OCI-LY1 (cell line): ENCODE data around the gene TMEM178B.

Source experiments
- H2AFZ ChIP-seq: fragments of 200-600 bp; sonication (generic), shearing (Covaris generic); 2 replicates; pipeline ENCODE4 v1.6.0; 2014; ENCODE audit warnings: antibody characterized with exemption, mild to moderate bottlenecking, low read length
- H3F3A ChIP-seq: fragments of 200-600 bp; sonication (generic), shearing (Covaris generic); 2 replicates; pipeline ENCODE4 v1.6.0; 2014; ENCODE audit warnings: mild to moderate bottlenecking, antibody characterized with exemption, low read length, moderate library complexity; ENCODE audit not compliant: insufficient read depth
- H3K27ac ChIP-seq: fragments of 200-600 bp; sonication (generic); 2 replicates; pipeline ENCODE4 v1.5.1; 2014; ENCODE audit warnings: low read length, mixed run types, mild to moderate bottlenecking, low read depth; ENCODE audit not compliant: poor library complexity, severe bottlenecking
- H3K27me3 ChIP-seq: fragments of 200-600 bp; sonication (generic); 2 replicates; pipeline ENCODE4 v1.6.0; 2014; ENCODE audit warnings: antibody characterized with exemption, mild to moderate bottlenecking, low read length, moderate library complexity; ENCODE audit not compliant: insufficient read depth
- H3K36me3 ChIP-seq: fragments of 200-600 bp; sonication (generic); 2 replicates; pipeline ENCODE4 v1.6.1; 2014; ENCODE audit warnings: mild to moderate bottlenecking, antibody characterized with exemption, low read length, moderate library complexity, mixed read lengths; ENCODE audit not compliant: insufficient read depth
- H3K4me1 ChIP-seq: fragments of 200-600 bp; sonication (generic); 2 replicates; pipeline ENCODE4 v1.5.1; 2014; ENCODE audit warnings: mild to moderate bottlenecking, low read length, moderate library complexity; ENCODE audit not compliant: insufficient read depth, severe bottlenecking
- H3K4me2 ChIP-seq: fragments of 200-600 bp; sonication (generic), shearing (Covaris generic); 2 replicates; pipeline ENCODE4 v1.6.1; 2014; ENCODE audit warnings: low read length
- H3K4me3 ChIP-seq: fragments of 200-600 bp; sonication (generic); 2 replicates; pipeline ENCODE4 v1.5.1; 2014; ENCODE audit warnings: low read length, low read depth, mild to moderate bottlenecking, mixed read lengths; ENCODE audit not compliant: poor library complexity, severe bottlenecking
- H3K79me2 ChIP-seq: fragments of 200-600 bp; shearing (Covaris generic); 2 replicates; pipeline ENCODE4 v1.6.1; 2016; ENCODE audit warnings: mixed run types, low read length, mixed read lengths; ENCODE audit not compliant: insufficient read depth
- H3K9ac ChIP-seq: fragments of 200-600 bp; sonication (generic), shearing (Covaris generic); 2 replicates; pipeline ENCODE4 v1.6.1; 2014; ENCODE audit warnings: mild to moderate bottlenecking, low read length, mixed read lengths
- H3K9me2 ChIP-seq: fragments of 200-600 bp; sonication (generic), shearing (Covaris generic); 2 replicates; pipeline ENCODE4 v1.6.1; 2014; ENCODE audit warnings: low read depth, mild to moderate bottlenecking, low read length, mixed read lengths
- H3K9me3 ChIP-seq: fragments of 200-600 bp; shearing (Covaris generic); 2 replicates; pipeline ENCODE4 v1.6.1; 2014; ENCODE audit warnings: low read length, mixed read lengths
- H4K20me1 ChIP-seq: fragments of 200-600 bp; sonication (generic), shearing (Covaris generic); 2 replicates; pipeline ENCODE4 v1.6.0; 2016; ENCODE audit warnings: mild to moderate bottlenecking, low read length; ENCODE audit not compliant: insufficient read depth
- EZH2 ChIP-seq: fragments of 200-600 bp; sonication (generic), shearing (Covaris generic); IDR thresholded peaks from 2 replicates; pipeline ENCODE4 v1.8.0; 2017; ENCODE audit warnings: borderline replicate concordance, mixed run types, mild to moderate bottlenecking, antibody characterized with exemption, low read length, moderate library complexity, mixed read lengths
- TF ChIP-seq, protein P1 (sequence below): fragments of 200-600 bp; sonication (generic), shearing (Covaris generic); IDR thresholded peaks from 2 replicates; pipeline ENCODE4 v1.5.1; 2017; ENCODE audit warnings: mild to moderate bottlenecking, antibody characterized with exemption, low read length, moderate library complexity, mixed read lengths

The TMEM178B gene

DNA sequence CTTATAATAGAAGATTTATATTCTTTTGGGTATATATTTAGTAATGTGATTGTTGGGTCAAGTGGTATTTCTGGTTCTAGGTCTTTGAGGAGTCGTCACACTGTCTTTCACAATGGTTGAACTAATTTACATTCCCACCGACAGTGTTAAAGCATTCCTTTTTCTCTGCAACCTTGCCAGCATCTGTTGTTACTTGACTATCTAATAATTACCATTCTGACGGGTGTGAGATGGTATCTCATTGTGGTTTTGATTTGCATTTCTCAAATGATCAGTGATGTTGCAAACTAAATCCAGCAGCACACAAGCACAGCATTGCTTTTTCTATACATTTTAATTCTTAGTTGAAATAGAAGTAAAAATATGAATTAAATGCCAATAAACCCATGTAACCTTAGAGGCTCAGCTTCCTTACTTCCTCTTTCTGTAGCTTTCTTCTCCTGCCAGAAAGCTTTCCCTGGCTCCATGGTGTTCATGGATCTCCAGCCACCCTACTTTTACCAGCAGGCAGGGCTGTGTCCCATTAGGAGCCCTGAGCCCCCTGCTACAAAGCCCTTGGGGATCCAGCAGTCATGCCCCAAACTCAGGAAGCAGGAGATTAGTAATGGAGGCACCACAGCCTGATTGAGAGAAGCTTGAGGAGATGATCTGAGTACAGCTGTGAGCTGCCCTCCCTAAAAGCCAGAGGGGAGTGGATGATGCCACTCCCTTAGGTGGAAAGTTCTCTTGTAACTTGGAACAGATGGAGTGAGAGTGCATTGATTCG lies 158.6 kb downstream of the TMEM178B start:
- Histone ChIP-seq H3K27me3 (no peaks in the 10 kb centered on the region), H3K9ac (no peak overlapping the region), H3K79me2 (no peaks in the 10 kb centered on the region), H3K4me2 (no peak overlapping the region), H3K9me3 (no peaks in the 10 kb centered on the region), H3F3A (no peaks in the 10 kb centered on the region), H3K36me3 (no peaks in the 10 kb centered on the region), H4K20me1 (no peaks in the 10 kb centered on the region), H3K4me3 (no peak overlapping the region), H3K4me1 (no peaks in the 10 kb centered on the region), H2AFZ (no peak overlapping the region), H3K9me2 (no peaks in the 10 kb centered on the region), H3K27ac (no peak overlapping the region)
- TF ChIP-seq, protein P1, sequence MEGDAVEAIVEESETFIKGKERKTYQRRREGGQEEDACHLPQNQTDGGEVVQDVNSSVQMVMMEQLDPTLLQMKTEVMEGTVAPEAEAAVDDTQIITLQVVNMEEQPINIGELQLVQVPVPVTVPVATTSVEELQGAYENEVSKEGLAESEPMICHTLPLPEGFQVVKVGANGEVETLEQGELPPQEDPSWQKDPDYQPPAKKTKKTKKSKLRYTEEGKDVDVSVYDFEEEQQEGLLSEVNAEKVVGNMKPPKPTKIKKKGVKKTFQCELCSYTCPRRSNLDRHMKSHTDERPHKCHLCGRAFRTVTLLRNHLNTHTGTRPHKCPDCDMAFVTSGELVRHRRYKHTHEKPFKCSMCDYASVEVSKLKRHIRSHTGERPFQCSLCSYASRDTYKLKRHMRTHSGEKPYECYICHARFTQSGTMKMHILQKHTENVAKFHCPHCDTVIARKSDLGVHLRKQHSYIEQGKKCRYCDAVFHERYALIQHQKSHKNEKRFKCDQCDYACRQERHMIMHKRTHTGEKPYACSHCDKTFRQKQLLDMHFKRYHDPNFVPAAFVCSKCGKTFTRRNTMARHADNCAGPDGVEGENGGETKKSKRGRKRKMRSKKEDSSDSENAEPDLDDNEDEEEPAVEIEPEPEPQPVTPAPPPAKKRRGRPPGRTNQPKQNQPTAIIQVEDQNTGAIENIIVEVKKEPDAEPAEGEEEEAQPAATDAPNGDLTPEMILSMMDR: no peak
- TF ChIP-seq EZH2: no peak

DNA sequence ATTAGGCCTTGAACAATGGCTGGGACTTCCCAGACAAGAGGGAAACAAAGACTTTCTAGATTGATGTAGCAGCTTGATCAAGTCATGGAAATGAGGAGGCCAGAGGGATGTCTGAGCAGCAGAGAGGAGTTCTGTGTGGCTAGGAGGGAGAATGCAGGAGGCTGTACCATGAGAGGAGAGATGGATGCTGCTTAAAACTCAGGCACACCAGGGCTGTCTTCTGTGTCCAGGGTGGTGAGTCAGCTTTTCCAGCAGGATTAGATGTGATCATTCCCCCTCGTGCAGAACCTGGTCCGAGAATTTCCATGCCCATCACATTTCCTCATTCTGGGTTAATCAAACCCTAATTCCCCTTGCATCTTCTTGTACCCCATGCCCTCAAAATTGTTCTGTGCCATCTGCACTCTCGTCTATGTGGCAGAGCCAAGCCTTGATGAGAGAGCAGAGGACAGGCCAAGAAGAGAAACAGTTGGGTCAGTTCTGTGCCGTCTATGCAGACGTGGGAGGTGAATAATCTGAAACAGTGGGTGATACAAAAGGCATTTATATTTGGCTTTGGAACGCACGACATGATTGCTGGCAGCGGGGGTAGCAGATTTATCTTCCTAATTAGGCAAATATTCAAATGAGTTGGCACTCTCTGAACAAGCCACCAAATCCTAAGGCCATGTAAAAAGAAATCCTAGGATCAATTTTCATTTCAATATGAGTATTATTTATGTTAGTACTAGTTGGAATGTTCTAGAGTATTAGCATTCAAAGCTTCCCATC lies 160.7 kb downstream of the TMEM178B start:
- no peak overlapping the region for H2AFZ ChIP-seq

DNA sequence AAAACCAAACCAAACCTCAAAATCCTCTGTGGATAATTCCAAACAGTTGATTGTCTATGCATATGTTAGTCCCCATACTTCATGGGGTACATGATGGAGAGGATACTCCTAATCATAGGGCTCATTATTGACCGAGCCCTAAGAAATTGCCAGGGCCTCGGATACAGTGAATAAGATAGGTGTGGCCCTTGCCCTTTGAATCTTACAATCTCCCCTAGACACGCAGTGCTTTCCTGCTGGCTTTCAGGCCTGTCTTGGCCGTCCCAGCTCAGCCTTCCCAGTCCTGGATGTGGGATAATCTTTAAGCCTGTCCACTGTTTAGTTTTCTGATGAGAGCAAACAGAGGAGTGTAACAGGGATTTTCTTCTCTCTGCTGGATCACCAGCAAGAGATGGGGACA lies 161.8 kb downstream of the TMEM178B start:
- Histone ChIP-seq H3K79me2 (no peaks in the 10 kb centered on the region), H2AFZ (no peak overlapping the region), H3K4me2 (no peak overlapping the region), H3K9me2 (no peaks in the 10 kb centered on the region), H3F3A (no peaks in the 10 kb centered on the region), H3K9me3 (no peaks in the 10 kb centered on the region), H3K4me3 (no peak overlapping the region), H3K27ac (no peak overlapping the region), H3K36me3 (no peaks in the 10 kb centered on the region), H3K27me3 (no peaks in the 10 kb centered on the region), H3K9ac (no peak overlapping the region), H4K20me1 (no peaks in the 10 kb centered on the region), H3K4me1 (no peaks in the 10 kb centered on the region)
- TF ChIP-seq EZH2: no peak
- TF ChIP-seq, protein P1: no peak

More for the DNA sequence above, 160.7 kb downstream of the TMEM178B start:
- no peaks in the 10 kb centered on the region for H3K9me2 ChIP-seq
- no peak overlapping the region for H3K9ac ChIP-seq
- H3K4me3 ChIP-seq: no peak overlapping the region
- no peak overlapping the region for H3K4me2 ChIP-seq
- no peaks in the 10 kb centered on the region for H3K27me3 ChIP-seq
- H3K36me3 ChIP-seq: no peaks in the 10 kb centered on the region
- no peaks in the 10 kb centered on the region for H3K9me3 ChIP-seq
- no peak for TF ChIP-seq EZH2
- TF ChIP-seq, protein P1: no peak
- H3F3A ChIP-seq: no peaks in the 10 kb centered on the region
- H3K27ac ChIP-seq: no peak overlapping the region
- no peaks in the 10 kb centered on the region for H3K79me2 ChIP-seq
- no peaks in the 10 kb centered on the region for H4K20me1 ChIP-seq
- no peaks in the 10 kb centered on the region for H3K4me1 ChIP-seq
